H9 (cell line): ENCODE data around the gene STN1. TPM values are rescaled to one million over a fixed set of nuclear protein-coding genes. Genes with fewer than 3 reads are reported as not detected.

Experiments
- DNase-seq: peaks from one replicate; pipeline ENCODE4 v3.0.0-alpha.2; 2017
- H2AFZ ChIP-seq: one replicate; pipeline ENCODE4 v1.6.1; 2013; ENCODE audit warnings: mild to moderate bottlenecking, low read length, control low read depth, moderate library complexity
- H2AK5ac ChIP-seq: 2 replicates; pipeline ENCODE4 v1.6.1; 2013; ENCODE audit warnings: low read length, control low read depth, mixed read lengths; ENCODE audit not compliant: insufficient read length
- H2BK120ac ChIP-seq: one replicate; pipeline ENCODE4 v1.6.1; 2013; ENCODE audit warnings: low read depth, mild to moderate bottlenecking, low read length, control low read depth, inconsistent platforms; ENCODE audit not compliant: poor library complexity, severe bottlenecking
- H2BK12ac ChIP-seq: 2 replicates; pipeline ENCODE4 v1.6.1; 2013; ENCODE audit warnings: low read length, control low read depth, mixed read lengths, low read depth; ENCODE audit not compliant: insufficient read length
- H2BK15ac ChIP-seq: 2 replicates; pipeline ENCODE4 v1.6.1; 2013; ENCODE audit warnings: low read depth, low read length, control low read depth
- H2BK20ac ChIP-seq: one replicate; pipeline ENCODE4 v1.6.1; 2013; ENCODE audit warnings: low read depth, mild to moderate bottlenecking, low read length, control low read depth, inconsistent platforms; ENCODE audit not compliant: poor library complexity, severe bottlenecking
- H2BK5ac ChIP-seq: 2 replicates; pipeline ENCODE4 v1.6.1; 2013; ENCODE audit warnings: low read length, control low read depth, mixed read lengths; ENCODE audit not compliant: insufficient read length
- H3K14ac ChIP-seq: 2 replicates; pipeline ENCODE4 v1.6.1; 2013; ENCODE audit warnings: low read length, control low read depth; ENCODE audit not compliant: insufficient read depth
- H3K18ac ChIP-seq: 2 replicates; pipeline ENCODE4 v1.6.1; 2013; ENCODE audit warnings: low read depth, mild to moderate bottlenecking, mixed read lengths, low read length, control low read depth; ENCODE audit not compliant: insufficient read length
- H3K23ac ChIP-seq: 2 replicates; pipeline ENCODE4 v1.6.1; 2013; ENCODE audit warnings: low read length, control low read depth, mixed read lengths, low read depth; ENCODE audit not compliant: insufficient read length
- H3K23me2 ChIP-seq: 2 replicates; pipeline ENCODE4 v1.6.1; 2013; ENCODE audit warnings: low read depth, mild to moderate bottlenecking, mixed read lengths, low read length, control low read depth; ENCODE audit not compliant: insufficient read length, poor library complexity, severe bottlenecking
- H3K27ac ChIP-seq: 2 replicates; pipeline ENCODE4 v1.5.1; 2013; ENCODE audit warnings: low read length, control low read depth, mixed read lengths, low read depth; ENCODE audit not compliant: insufficient read length
- H3K27me3 ChIP-seq: 2 replicates; pipeline ENCODE4 v1.6.1; 2013; ENCODE audit warnings: low read length, control low read depth, inconsistent platforms; ENCODE audit not compliant: insufficient read depth
- H3K4ac ChIP-seq: 2 replicates; pipeline ENCODE4 v1.6.1; 2013; ENCODE audit warnings: low read depth, mild to moderate bottlenecking, control low read depth, inconsistent platforms, low read length, moderate library complexity
- H3K4me1 ChIP-seq: 2 replicates; pipeline ENCODE4 v1.6.1; 2013; ENCODE audit warnings: low read length, control low read depth, inconsistent platforms; ENCODE audit not compliant: insufficient read depth
- H3K4me2 ChIP-seq: 2 replicates; pipeline ENCODE4 v1.6.1; 2013; ENCODE audit warnings: low read length, control low read depth, mixed read lengths; ENCODE audit not compliant: insufficient read length, insufficient read depth
- H3K56ac ChIP-seq: 2 replicates; pipeline ENCODE4 v1.6.1; 2013; ENCODE audit warnings: low read depth, mild to moderate bottlenecking, mixed read lengths, low read length, control low read depth; ENCODE audit not compliant: insufficient read length
- H3K79me1 ChIP-seq: 2 replicates; pipeline ENCODE4 v1.6.1; 2013; ENCODE audit warnings: low read depth, mild to moderate bottlenecking, moderate library complexity, low read length, control low read depth, inconsistent platforms; ENCODE audit not compliant: insufficient read depth, poor library complexity, severe bottlenecking
- H3K79me2 ChIP-seq: 2 replicates; pipeline ENCODE4 v1.6.1; 2013; ENCODE audit warnings: low read length, control low read depth, inconsistent platforms; ENCODE audit not compliant: insufficient read depth
- H3K9ac ChIP-seq: 2 replicates; pipeline ENCODE4 v1.6.1; 2013; ENCODE audit warnings: low read length, control low read depth, mixed read lengths; ENCODE audit not compliant: insufficient read length; ENCODE audit errors: extremely low read depth
- H3K9me3 ChIP-seq: one replicate; pipeline ENCODE4 v1.6.1; 2013; ENCODE audit warnings: low read depth, low read length, inconsistent platforms; ENCODE audit not compliant: control insufficient read depth
- H3T11ph ChIP-seq: one replicate; pipeline ENCODE4 v1.6.1; 2013; ENCODE audit warnings: mild to moderate bottlenecking, low read length, control low read depth, inconsistent platforms
- H4K20me1 ChIP-seq: one replicate; pipeline ENCODE4 v1.6.1; 2013; ENCODE audit not compliant: control insufficient read depth, insufficient read length, insufficient read depth
- H4K5ac ChIP-seq: 2 replicates; pipeline ENCODE4 v1.6.1; 2013; ENCODE audit warnings: low read depth, mild to moderate bottlenecking, mixed read lengths, low read length, control low read depth; ENCODE audit not compliant: insufficient read length
- H4K8ac ChIP-seq: replicated peaks from 2 replicates; pipeline ENCODE4 v1.6.1; 2013; ENCODE audit warnings: low read length, control low read depth, mixed read lengths, low read depth; ENCODE audit not compliant: insufficient read length
- H4K91ac ChIP-seq: 2 replicates; pipeline ENCODE4 v1.6.1; 2013; ENCODE audit warnings: low read depth, mild to moderate bottlenecking, moderate library complexity, mixed read lengths, low read length, control low read depth; ENCODE audit not compliant: insufficient read length
- H3K27ac Mint-ChIP-seq, 3 experiments: 2 replicates in 2 of 3; 3 replicates in 1 of 3; pipeline ENCODE4 v1.8.0; 2020 to 2021; ENCODE audit warnings: mixed read lengths in 3 of 3, mild to moderate bottlenecking in 1 of 3, moderate library complexity in 1 of 3
- H3K27me3 Mint-ChIP-seq: 2 replicates; pipeline ENCODE4 v1.8.0; 2021; ENCODE audit warnings: low read depth, mild to moderate bottlenecking, moderate library complexity, mixed read lengths
- H3K36me3 Mint-ChIP-seq, 3 experiments: 2 replicates in 2 of 3; 3 replicates in 1 of 3; pipeline ENCODE4 v1.8.0; 2020 to 2021; ENCODE audit warnings: low read depth in 3 of 3, mixed read lengths in 3 of 3; ENCODE audit not compliant: insufficient read depth in 1 of 3
- H3K4me1 Mint-ChIP-seq, 2 experiments: 2 replicates each; pipeline ENCODE4 v1.8.0; 2020; ENCODE audit warnings: mixed read lengths in 2 of 2
- H3K4me3 Mint-ChIP-seq, 2 experiments: 2 replicates in 1 of 2; 3 replicates in 1 of 2; pipeline ENCODE4 v1.8.0; 2020 to 2021; ENCODE audit warnings: mild to moderate bottlenecking in 2 of 2, mixed read lengths in 2 of 2, moderate library complexity in 1 of 2
- H3K9me3 Mint-ChIP-seq, 2 experiments: 2 replicates in 1 of 2; 3 replicates in 1 of 2; pipeline ENCODE4 v1.8.0; 2020; ENCODE audit warnings: mild to moderate bottlenecking in 2 of 2, mixed read lengths in 2 of 2, moderate library complexity in 1 of 2
- CTCF ChIP-seq: fragments of 200-600 bp; sonication (generic); conservative IDR thresholded peaks from 3 replicates; pipeline ENCODE4 v1.8.0; 2021; ENCODE audit warnings: antibody characterized with exemption, mild to moderate bottlenecking
- WGBS: extraction: QIAGEN DNeasy Blood & Tissue Kit; methylation state at CpG from one replicate; pipeline ENCODE4 v1.1.7; 2013; ENCODE audit warnings: missing lambda C conversion rate, low lambda C conversion rate, mixed read lengths; ENCODE audit not compliant: insufficient read length; ENCODE audit errors: extremely low coverage; 5-methylcytosine and 5-hydroxymethylcytosine counted together
- total RNA-seq: library from RNA; stranded (reverse); gene quantifications from 2 replicates; pipeline ENCODE4 v1.2.1, GENCODE V29; 2021

STN1 gene
- total RNA-seq, 1 experiment from 2014 or later, result 11.3 TPM

- Histone ChIP-seq H3K79me1 (no peaks in the 10 kb centered on the region), H4K20me1 (no peaks in the 10 kb centered on the region), H4K5ac (no peak overlapping the region), H3K18ac (no peak overlapping the region), H4K8ac (no peak overlapping the region), H3K4me1 (peaks cover 4% of the 10 kb centered on the region), H3K23me2 (no peaks in the 10 kb centered on the region), H3T11ph (no peak overlapping the region), H2BK5ac (no peak overlapping the region), H3K23ac (no peak overlapping the region), H4K91ac (no peak overlapping the region), H2BK120ac (no peak overlapping the region), H3K56ac (no peak overlapping the region), H2AK5ac (no peak overlapping the region), H3K79me2 (no peaks in the 10 kb centered on the region), H2BK15ac (no peak overlapping the region), H3K27me3 (no peaks in the 10 kb centered on the region), H3K4ac (no peak overlapping the region), H2AFZ (no peak overlapping the region), H2BK20ac (no peak overlapping the region), H3K9me3 (peaks cover 8% of the 10 kb centered on the region), H3K4me2 (no peak overlapping the region), H2BK12ac (no peak overlapping the region), H3K27ac (no peak overlapping the region), H3K9ac (no peak overlapping the region), H3K14ac (no peak overlapping the region)
- no peak for TF ChIP-seq CTCF
- WGBS, result no CpG with 5 or more reads among the region's 3 CpGs
- Mint-ChIP-seq H3K4me1 (peaks cover 21 to 26% of the 10 kb centered on the region in 2 experiments), H3K36me3 (peaks cover 15 to 18% (median 17%) of the 10 kb centered on the region in 3 experiments), H3K27ac (peak overlapping the region in 1 of 3 experiments; percentile 44; a peak in 1 of 7 replicates), H3K27me3 (no peaks in the 10 kb centered on the region; the same call in 1 of the 2 replicates), H3K9me3 (peaks cover 9% of the 10 kb centered on the region in 2 experiments), H3K4me3 (no peak overlapping the region)
- DNase-seq, result no peak
Measured at GRCh38 chr10:103911021-103911459, 6.9 kb downstream of the STN1 start.
